Activated CD8-positive, alpha-beta memory T cell treated with anti-CD3 and anti-CD28 coated beads, Interleukin-2, amount 50 U/mL, for 4 hours (primary cell): ENCODE data around the gene AHRR.

Experiments used
- DNase-seq: peaks from one replicate; pipeline ENCODE4 v3.0.0-alpha.2; 2020

Gene AHRR

GRCh38 chr5:347712-348284 lies 26.3 kb downstream of the AHRR start:
- no peak for DNase-seq

GRCh38 chr5:348726-349125 lies 27.2 kb downstream of the AHRR start:
- no peak for DNase-seq

- DNase-seq: no peak
Observed at GRCh38 chr5:350355-350754, 28.8 kb downstream of the AHRR start.

GRCh38 chr5:351084-351920 lies 29.8 kb downstream of the AHRR start:
- DNase-seq: no peak

GRCh38 chr5:351921-352245 lies 30.4 kb downstream of the AHRR start:
- no peak for DNase-seq

- DNase-seq: no peak
Observed at GRCh38 chr5:352639-353611, 31.4 kb downstream of the AHRR start.

GRCh38 chr5:353612-354580 lies 32.4 kb downstream of the AHRR start:
- DNase-seq: no peak

- no peak for DNase-seq
Observed at GRCh38 chr5:354581-355378, 33.3 kb downstream of the AHRR start.

GRCh38 chr5:355379-355935 lies 33.9 kb downstream of the AHRR start:
- no peak for DNase-seq

- DNase-seq: no peak
Observed at GRCh38 chr5:355958-356357, 34.4 kb downstream of the AHRR start.

- no peak for DNase-seq
Observed at GRCh38 chr5:359301-359897, 37.9 kb downstream of the AHRR start.

GRCh38 chr5:360257-361027 lies 38.9 kb downstream of the AHRR start:
- no peak for DNase-seq

GRCh38 chr5:362189-362588 lies 40.7 kb downstream of the AHRR start:
- no peak for DNase-seq

- no peak for DNase-seq
Observed at GRCh38 chr5:362978-363765, 41.7 kb downstream of the AHRR start.

GRCh38 chr5:364497-364896 lies 43.0 kb downstream of the AHRR start:
- no peak for DNase-seq

- no peak for DNase-seq
Observed at GRCh38 chr5:366541-367357, 45.2 kb downstream of the AHRR start.

- no peak for DNase-seq
Observed at GRCh38 chr5:367358-368130, 46.0 kb downstream of the AHRR start.
